ENCODE results near the gene ACP2. TPM values are rescaled to one million over a fixed set of nuclear protein-coding genes. Genes with fewer than 3 reads are reported as not detected.

ACP2 gene
- total and polyA plus RNA-seq, 8 donors: 37.1 to 59.9 (median 41.4) TPM

- no peaks in the 10 kb centered on the region for H3K27me3 ChIP-seq
- H3K27ac ChIP-seq: no peak overlapping the region
- H3K36me3 ChIP-seq: peaks cover 0 to 34% of the 10 kb centered on the region in 2 donors
- DNase-seq: no peak
- no peak for ATAC-seq
- H3K9me3 ChIP-seq: no peaks in the 10 kb centered on the region
- no peak overlapping the region for H3K4me3 ChIP-seq
- H3K4me1 ChIP-seq: peaks cover 0 to 5% of the 10 kb centered on the region in 2 donors
- intact Hi-C loops (cut with DNase I): no loop called here
- TF ChIP-seq, protein P1, sequence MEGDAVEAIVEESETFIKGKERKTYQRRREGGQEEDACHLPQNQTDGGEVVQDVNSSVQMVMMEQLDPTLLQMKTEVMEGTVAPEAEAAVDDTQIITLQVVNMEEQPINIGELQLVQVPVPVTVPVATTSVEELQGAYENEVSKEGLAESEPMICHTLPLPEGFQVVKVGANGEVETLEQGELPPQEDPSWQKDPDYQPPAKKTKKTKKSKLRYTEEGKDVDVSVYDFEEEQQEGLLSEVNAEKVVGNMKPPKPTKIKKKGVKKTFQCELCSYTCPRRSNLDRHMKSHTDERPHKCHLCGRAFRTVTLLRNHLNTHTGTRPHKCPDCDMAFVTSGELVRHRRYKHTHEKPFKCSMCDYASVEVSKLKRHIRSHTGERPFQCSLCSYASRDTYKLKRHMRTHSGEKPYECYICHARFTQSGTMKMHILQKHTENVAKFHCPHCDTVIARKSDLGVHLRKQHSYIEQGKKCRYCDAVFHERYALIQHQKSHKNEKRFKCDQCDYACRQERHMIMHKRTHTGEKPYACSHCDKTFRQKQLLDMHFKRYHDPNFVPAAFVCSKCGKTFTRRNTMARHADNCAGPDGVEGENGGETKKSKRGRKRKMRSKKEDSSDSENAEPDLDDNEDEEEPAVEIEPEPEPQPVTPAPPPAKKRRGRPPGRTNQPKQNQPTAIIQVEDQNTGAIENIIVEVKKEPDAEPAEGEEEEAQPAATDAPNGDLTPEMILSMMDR (IDR thresholded peaks at IDR 0.05): no peak
Measured at GRCh38 chr11:47229161-47229560, 19.5 kb downstream of the ACP2 start.

DNA sequence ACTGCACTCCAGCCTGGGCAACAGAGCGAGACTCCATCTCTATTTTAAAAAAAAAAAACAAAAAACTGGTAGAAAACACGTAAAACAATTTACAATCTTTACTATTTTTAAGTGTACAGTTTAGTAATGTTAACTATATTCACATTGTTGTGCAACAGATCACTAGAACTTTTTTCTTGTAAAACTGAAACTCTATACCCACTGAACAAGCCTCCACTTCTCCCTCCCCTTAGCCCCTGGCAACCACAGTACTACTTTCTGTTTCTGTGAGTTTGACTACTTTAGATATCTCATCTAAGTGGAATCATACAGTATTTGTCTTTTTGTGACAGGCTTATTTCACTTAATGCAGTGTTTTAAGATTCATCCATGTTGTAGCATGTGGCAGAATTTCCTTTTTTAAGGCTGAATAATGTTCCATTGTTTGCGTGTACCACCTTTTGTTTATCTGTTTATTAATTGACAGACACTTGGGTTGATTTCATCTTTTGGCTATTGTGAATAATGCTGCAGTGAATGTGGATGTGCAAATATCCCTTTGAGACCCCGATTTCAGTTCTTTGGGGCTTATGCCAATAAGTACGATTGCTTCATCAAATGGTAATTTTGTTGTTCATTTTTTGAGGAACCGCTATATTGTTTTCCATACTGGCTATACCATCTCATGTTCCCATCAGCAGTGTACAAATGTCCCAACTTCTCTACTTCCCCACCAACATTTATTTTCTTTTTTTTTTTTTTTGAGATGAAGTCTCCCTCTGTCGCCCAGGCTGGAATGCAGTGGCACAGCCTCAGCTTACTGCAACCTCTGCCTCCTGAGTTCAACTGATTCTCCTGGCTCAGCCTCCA is 22.8 kb downstream of the ACP2 start:
- Histone ChIP-seq H3K27ac (no peak overlapping the region), H3K9me3 (no peaks in the 10 kb centered on the region), H3K36me3 (peaks cover 0 to 63% of the 10 kb centered on the region in 2 donors), H3K27me3 (no peaks in the 10 kb centered on the region), H3K4me3 (no peak overlapping the region), H3K4me1 (peaks cover 0 to 5% of the 10 kb centered on the region in 2 donors)
- DNase-seq (no peak), ATAC-seq (peak; percentile 26)
- intact Hi-C loops (cut with DNase I): no loop called here
- TF ChIP-seq, protein P1 (IDR thresholded peaks at IDR 0.05): no peak

DNA sequence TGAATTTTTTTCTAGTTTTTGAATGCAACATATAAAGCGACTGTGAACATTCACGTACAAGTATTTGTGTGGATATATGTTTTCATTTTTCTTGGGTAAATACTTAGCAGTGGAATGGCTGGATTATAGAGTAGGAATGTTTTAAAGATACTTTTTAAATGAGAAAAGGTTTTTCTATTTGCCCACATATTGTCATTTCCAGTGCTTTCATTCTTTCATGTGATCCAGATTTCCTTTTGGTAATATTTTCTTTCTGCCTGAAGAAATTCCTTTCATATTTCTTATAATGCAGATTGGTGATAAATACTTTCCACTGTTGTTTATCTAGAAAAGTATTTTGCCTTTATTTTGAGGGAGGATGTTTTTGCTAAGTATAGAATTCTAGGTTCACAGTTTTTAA is 25.9 kb downstream of the ACP2 start:
- TF ChIP-seq, protein P1 (IDR thresholded peaks at IDR 0.05): no peak
- peaks cover 0 to 19% of the 10 kb centered on the region in 2 donors for H3K4me1 ChIP-seq
- peaks cover 0 to 51% of the 10 kb centered on the region in 2 donors for H3K36me3 ChIP-seq
- DNase-seq (no peak), ATAC-seq (no peak)
- no peaks in the 10 kb centered on the region for H3K9me3 ChIP-seq
- H3K27ac ChIP-seq: no peak overlapping the region
- no peaks in the 10 kb centered on the region for H3K27me3 ChIP-seq
- H3K4me3 ChIP-seq: no peak overlapping the region
- intact Hi-C loops (cut with DNase I): no loop called here

DNA sequence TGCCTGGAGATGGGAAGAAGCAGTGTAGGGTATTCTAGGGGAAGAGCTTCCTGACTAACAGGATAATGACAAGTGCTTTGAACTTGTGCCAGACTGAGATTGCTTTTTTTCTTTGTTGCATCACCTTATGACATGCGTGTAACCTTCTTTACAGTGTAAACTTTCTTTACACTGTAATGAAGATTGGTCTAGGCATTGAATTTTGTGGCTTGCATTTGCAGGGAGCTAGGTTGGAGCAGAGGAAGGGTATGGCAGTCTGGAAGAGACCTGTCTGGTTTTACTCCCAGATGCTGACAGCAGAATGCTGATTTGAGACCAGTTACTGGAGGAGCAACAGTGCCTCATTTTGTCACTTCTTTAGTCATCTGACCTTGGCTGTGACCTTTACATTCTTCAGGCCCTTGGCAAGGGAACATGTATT is 28.2 kb downstream of the ACP2 start:
- Histone ChIP-seq H3K4me3 (no peak overlapping the region), H3K27me3 (no peaks in the 10 kb centered on the region), H3K4me1 (peaks cover 11 to 42% of the 10 kb centered on the region in 2 donors), H3K9me3 (no peaks in the 10 kb centered on the region), H3K36me3 (peaks cover 0 to 44% of the 10 kb centered on the region in 2 donors), H3K27ac (no peak overlapping the region)
- TF ChIP-seq, protein P1 (IDR thresholded peaks at IDR 0.05): no peak
- ATAC-seq (no peak), DNase-seq (no peak)
- intact Hi-C loops (cut with DNase I): no loop called here

DNA sequence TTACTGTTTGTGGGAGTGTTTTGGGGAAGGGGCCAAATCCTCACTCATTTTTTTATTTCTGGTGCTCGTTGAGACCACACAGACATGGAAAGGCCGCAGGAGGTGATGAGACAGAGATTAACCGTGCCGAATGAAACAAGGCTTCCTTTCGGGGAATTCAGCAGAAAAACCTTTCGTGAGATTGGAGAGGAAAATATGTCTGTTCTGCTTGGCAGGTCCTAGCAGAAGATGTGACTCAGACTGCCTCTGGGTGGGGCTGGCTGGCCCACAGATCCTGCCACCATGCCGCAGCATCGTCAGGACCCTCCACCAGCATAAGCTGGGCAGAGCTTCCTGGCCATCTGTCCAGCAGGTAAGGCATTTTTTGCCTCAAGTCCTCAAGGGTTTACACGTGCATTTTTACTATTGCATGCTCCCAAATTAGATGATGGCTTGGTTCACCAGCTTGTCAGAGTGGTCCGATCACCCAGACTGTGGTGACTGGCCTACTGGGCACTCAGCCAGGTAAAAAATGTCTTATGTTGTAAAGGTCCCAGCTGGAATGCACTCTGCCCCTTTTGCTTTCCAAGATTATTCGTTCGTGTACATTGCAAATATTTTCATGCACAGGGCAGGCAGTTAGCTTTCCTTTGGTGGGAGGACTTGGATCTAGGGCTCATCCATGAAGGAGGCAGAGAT is 32.4 kb downstream of the ACP2 start:
- peaks cover 11 to 46% of the 10 kb centered on the region in 2 donors for H3K4me1 ChIP-seq
- H3K27me3 ChIP-seq: no peaks in the 10 kb centered on the region
- intact Hi-C loops (cut with DNase I): no loop called here
- DNase-seq (peak in 3 of 4 donors; percentile 54 to 70 (median 58)), ATAC-seq (peak; percentile 12)
- peak overlapping the region; percentile 47 to 81 for H3K4me3 ChIP-seq
- no peaks in the 10 kb centered on the region for H3K9me3 ChIP-seq
- TF ChIP-seq, protein P1 (IDR thresholded peaks at IDR 0.05): no peak
- H3K36me3 ChIP-seq: peaks cover 0 to 20% of the 10 kb centered on the region in 2 donors
- H3K27ac ChIP-seq: peak overlapping the region; percentile 91 to 95

All from left lung (tissue), 10 donors.